ENCODE measurements around the gene C12orf54.
"Not testable (repeated sequence)": the region's sequence is repeated elsewhere in the genome, so short reads cannot be mapped to it uniquely, and the experiment has no call there.

C12orf54 gene

DNA sequence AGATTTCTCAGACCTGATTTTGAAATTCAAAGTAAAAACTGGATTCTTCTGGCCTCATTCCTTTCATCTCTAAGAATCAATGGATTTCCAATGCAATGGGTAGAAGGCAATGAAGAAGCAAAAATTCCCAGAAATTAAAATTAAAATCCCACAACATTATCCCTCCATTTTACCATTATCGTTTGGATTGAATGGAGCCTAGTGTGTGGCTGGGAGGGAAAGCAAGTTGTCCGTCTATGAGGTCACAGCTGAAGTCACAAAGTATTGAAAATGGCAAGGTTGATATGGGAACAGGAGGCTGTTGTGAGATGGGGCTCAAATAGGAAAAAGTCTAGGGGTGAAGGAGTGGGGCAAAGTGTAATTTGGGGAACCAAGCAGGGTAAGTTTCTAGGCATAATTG is at the start of gene C12orf54:
TSS of gene C12orf54 (plus strand) at position 301 of the 400 bp plus-strand sequence. CDS start 799 bp downstream, outside the sequence.
- no peak for DNase-seq (ENCODE audit: low spot score)

DNA sequence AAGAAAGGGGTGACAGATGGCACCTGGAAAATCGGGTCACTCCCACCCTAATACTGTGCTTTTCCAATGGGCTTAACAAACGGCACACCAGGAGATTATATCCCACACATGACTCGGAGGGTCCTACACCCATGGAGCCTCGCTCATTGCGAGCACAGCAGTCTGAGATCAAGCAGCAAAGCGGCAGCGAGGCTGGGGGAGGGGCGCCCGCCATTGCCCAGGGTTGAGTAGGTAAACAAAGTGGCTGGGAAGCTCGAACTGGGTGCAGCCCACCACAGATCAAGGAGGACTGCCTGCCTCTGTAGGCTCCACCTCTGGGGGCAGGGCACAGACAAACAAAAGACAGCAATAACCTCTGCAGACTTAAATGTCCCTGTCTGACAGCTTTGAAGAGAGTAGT is 48.3 kb upstream of the C12orf54 start:
- DNase-seq (ENCODE audit: low spot score), result not testable (repeated sequence)

DNA sequence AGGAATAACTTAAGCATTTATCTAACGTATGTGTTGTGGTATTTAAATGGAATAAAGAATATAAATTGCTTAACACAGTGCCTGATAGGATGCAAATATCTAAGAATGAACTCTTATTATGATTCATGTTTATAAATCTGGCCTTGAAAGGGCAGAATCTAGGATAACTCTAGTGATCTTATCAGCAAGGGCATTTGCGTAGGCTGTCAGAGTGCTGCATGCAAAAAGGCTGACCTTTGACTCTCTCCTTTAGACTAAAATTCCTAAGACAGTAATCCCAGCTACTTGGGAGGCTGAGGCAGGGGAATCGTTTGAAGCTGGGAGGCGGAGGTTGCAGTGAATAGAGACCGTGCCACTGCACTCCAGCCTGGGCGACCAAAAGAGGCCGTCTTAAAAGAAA is 41.2 kb upstream of the C12orf54 start:
- DNase-seq (ENCODE audit: low spot score), result no peak

- DNase-seq (ENCODE audit: low spot score), result no peak
Observed at GRCh38 chr12:48442179-48442847, 40.0 kb upstream of the C12orf54 start.

- DNase-seq (ENCODE audit: low spot score), result no peak
Observed at GRCh38 chr12:48445538-48445937, 36.8 kb upstream of the C12orf54 start.

GRCh38 chr12:48446161-48446776 is 36.0 kb upstream of the C12orf54 start:
- DNase-seq (ENCODE audit: low spot score), result no peak

DNA sequence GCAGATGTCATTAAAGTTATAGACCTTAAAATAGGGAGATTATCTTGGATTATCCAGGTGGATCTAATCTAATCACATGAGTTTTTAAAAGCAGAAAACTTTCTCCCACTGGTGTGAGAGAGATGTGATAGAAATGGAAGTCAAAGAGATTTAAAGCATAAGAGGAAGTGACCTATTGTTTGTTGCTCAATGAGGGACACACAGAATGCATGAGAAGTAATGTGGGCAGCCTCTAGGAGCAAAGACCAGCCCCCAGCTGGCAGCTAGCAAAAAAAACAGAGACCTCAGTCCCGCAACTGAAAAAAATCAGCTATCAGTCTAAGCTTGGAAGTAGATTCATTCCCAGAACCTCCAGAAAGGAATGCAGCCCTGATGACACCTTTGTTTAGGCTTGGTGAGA is 34.5 kb upstream of the C12orf54 start:
- DNase-seq (ENCODE audit: low spot score), result no peak

- DNase-seq (ENCODE audit: low spot score), result no peak
Observed at GRCh38 chr12:48451372-48451771, 30.9 kb upstream of the C12orf54 start.

- DNase-seq (ENCODE audit: low spot score), result not testable (repeated sequence)
Observed at GRCh38 chr12:48452961-48453360, 29.3 kb upstream of the C12orf54 start.

DNA sequence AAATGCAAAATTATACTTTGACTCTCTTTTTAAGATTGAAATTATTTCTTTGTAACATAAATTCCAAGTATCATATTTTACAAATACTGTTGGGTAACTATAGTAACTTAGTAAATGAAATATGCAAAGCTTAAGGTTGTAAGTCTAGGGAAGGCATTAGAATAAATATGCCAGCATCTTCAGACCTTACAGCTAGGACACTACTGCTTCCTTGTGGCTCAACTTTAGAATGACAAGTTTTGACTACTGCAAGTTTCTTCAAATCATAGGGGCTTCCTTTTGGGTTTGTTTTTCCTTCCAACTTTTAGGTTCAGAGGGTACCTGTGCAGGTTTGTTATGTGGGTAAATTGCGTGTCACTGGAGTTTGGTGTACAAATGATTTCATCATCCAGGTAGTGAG is 27.6 kb upstream of the C12orf54 start:
- DNase-seq (ENCODE audit: low spot score), result no peak

DNA sequence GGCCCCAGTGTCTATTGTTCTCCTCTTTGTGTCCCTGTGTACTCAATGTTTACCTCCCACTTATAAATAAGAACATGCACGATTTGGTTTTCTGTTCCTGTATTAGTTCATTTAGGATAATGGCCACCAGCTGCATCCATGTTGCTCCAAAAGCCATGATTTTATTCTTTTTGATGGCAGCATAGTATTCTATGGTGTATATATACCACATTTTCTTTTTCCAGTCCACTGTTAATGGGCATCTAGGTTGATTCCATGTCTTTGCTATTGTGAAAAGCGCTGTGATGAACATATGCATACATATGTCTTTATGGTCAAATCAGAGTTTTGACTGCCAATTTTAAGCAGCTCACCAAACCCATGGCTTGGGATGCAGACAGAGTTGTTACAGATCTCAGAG is 27.2 kb upstream of the C12orf54 start:
- DNase-seq (ENCODE audit: low spot score), result no peak

DNA sequence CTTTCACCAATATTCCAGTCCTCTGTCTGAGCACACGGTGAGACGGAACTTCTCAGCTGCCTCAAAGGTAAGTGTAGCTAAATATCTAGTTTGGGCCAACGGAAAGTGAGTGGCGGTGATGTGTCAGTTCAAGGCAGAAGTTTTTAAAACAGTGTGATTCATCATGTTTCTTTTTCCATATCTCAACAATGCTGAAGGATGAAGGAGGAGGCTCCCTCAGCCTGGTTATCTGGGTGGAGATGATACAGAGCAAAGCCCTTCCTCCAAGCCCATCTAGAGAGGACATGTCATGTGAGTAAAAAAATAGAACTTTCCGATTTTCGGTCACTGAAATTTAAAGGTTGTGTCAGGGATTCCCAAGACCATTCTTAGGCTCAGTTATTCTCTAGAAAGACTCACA is 23.0 kb upstream of the C12orf54 start:
- no peak for DNase-seq (ENCODE audit: low spot score)

GRCh38 chr12:48469027-48469426 is 13.3 kb upstream of the C12orf54 start:
- DNase-seq (ENCODE audit: low spot score), result not testable (repeated sequence)

- no peak for DNase-seq (ENCODE audit: low spot score)
Observed at GRCh38 chr12:48472259-48472658, 10.0 kb upstream of the C12orf54 start, which contains the start of gene ANP32D. Gene ANP32D (plus strand): TSS chr12:48472559. CDS start chr12:48472665, 106 bp downstream.

- no peak for DNase-seq (ENCODE audit: low spot score)
Observed at GRCh38 chr12:48473061-48473460, 9.2 kb upstream of the C12orf54 start.

DNA sequence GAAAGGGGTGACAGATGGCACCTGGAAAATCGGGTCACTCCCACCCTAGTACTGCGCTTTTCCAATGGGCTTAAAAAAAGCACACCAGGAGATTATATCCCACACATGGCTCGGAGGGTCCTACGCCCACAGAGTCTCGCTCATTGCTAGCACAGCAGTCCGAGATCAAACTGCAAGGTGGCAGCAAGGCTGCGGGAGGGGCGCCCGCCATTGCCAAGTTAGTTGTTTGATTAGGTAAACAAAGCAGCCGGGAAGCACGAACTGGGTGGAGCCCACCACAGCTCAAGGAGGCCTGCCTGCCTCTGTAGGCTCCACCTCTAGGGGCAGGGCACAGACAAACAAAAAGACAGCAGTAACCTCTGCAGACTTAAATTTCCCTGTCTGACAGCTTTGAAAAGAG is 7.8 kb upstream of the C12orf54 start:
- not testable (repeated sequence) for DNase-seq (ENCODE audit: low spot score)

GRCh38 chr12:48482930-48483329 is 632 bp downstream of the C12orf54 start:
- DNase-seq (ENCODE audit: low spot score), result no peak

DNA sequence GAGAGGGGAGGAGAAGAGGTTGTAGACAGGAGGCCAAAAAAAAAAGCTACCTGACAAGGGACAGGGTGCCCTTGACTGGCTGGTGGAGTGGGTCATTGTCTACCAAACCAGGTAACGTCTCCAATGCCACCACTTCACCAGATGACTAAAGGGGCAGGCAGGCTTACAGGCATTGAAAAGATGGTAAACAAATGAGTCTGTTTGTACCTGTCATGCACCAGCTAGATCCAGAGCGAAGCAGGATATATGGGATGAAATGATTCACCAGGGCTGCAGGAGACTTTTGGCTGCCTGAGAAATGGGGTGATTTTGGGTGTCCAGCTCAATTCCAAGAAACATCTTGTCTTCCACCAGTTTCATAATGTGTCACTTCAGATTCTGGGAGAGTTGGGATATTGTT is 4.0 kb downstream of the C12orf54 start:
- DNase-seq (ENCODE audit: low spot score), result no peak

- DNase-seq (ENCODE audit: low spot score), result no peak
Observed at GRCh38 chr12:48486679-48487078, 4.4 kb downstream of the C12orf54 start.

DNA sequence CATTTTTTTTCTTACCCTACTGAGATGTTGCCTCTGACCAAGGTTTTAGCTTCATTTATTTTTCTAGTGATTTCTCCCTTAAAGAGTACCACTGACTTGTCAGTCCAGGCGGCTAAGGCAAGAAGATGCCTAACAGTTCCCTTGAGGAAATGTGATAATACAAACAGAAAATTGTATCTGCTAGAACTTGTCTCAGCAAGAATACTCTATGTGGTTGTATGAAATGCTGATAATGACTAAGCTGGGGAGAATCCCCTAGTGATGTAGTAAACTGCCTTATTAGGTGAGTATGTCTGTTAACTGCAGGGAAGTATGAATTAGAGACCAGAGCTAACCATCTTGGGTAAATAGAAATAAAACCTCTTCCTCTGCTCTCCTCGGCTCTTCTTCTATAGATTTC is 6.7 kb downstream of the C12orf54 start:
- no peak for DNase-seq (ENCODE audit: low spot score)

GRCh38 chr12:48489456-48489855 is 7.2 kb downstream of the C12orf54 start:
- DNase-seq (ENCODE audit: low spot score), result not testable (repeated sequence)

DNA sequence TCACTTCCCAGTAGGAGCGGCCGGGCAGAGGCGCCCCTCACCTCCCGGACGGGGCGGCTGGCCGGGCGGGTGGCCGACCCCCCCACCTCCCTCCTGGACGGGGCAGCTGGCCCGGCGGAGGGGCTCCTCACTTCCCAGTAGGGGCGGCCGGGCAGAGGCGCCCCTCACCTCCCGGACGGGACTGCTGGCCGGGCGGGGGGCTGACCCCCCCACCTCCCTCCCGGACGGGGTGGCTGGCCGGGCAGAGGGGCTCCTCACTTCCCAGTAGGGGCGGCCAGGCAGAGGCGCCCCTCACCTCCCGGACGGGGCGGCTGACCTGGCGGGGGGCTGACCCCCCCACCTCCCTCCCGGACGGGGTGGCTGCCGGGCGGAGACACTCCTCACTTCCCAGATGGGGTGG is 18.0 kb downstream of the C12orf54 start:
- DNase-seq (ENCODE audit: low spot score), result not testable (repeated sequence)

GRCh38 chr12:48506836-48507235 is 24.5 kb downstream of the C12orf54 start:
- not testable (repeated sequence) for DNase-seq (ENCODE audit: low spot score)

- no peak for DNase-seq (ENCODE audit: low spot score)
Observed at GRCh38 chr12:48508987-48509386, 26.7 kb downstream of the C12orf54 start.
